ENCODE results near the gene SKP1. TPM values are rescaled to one million over a fixed set of nuclear protein-coding genes. Genes with fewer than 3 reads are reported as not detected.

The SKP1 gene
- polyA plus RNA-seq, 2 donors: 75.0 to 423 TPM

DNA sequence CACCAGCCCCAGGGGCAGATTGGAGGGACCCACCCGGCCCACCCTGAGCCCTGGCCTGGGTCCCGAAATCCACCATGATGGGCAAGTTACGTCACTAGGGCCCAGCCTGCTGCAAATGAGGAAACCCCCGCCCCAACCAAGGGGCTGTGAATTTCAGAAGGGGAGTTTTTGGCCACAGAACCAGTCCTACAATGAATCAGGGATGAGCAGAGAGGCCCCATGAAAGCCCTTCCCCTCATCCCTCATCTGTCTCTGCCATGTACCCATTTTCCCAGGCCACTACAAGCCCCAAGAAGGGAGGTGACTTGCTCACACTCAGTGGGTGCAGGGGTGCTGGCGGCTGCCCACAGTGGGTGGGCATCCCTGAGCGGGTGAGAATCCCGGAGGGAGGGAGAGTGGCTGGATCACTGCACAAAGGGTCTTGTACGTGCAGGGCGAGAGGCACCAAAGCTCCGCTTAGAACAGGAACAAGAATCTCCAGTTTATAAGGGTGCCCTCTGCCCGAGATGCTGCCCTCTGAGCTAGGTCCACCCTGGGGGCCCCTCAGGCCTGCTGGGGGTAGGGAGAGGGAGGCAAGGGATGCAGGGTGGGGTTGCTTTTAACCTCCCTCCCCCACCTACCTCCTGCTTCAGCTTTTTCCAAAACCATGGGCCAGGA is 72.6 kb downstream of the SKP1 start:
- H3K27ac ChIP-seq (ENCODE audit: low read depth in 2 of 2, low read length in 1 of 2): no peak overlapping the region
- no peak overlapping the region for H3K4me3 ChIP-seq (ENCODE audit: low read depth in 1 of 2, low read length in 2 of 2)
- no peaks in the 10 kb centered on the region for H3K4me1 ChIP-seq (ENCODE audit: control insufficient read depth in 2 of 2, insufficient read depth in 2 of 2, low read length in 1 of 2)
- no peaks in the 10 kb centered on the region for H3K36me3 ChIP-seq (ENCODE audit: control insufficient read depth in 2 of 2, insufficient read depth in 2 of 2, low read length in 1 of 2)
- no peaks in the 10 kb centered on the region for H3K27me3 ChIP-seq (ENCODE audit: control insufficient read depth in 1 of 2, insufficient read depth in 2 of 2, low read length in 2 of 2)
- 78 to 85% methylated on average over 11 of the region's 11 CpGs for WGBS, 2 donors
- H3K9me3 ChIP-seq (ENCODE audit: control insufficient read depth in 2 of 2, insufficient read depth in 1 of 2, low read depth in 1 of 2, low read length in 1 of 2): no peaks in the 10 kb centered on the region

GRCh38 chr5:134103397-134103796 is 73.4 kb downstream of the SKP1 start:
- Histone ChIP-seq H3K9me3 (ENCODE audit: control insufficient read depth in 2 of 2, insufficient read depth in 1 of 2, low read depth in 1 of 2, low read length in 1 of 2) (no peaks in the 10 kb centered on the region), H3K4me1 (ENCODE audit: control insufficient read depth in 2 of 2, insufficient read depth in 2 of 2, low read length in 1 of 2) (no peaks in the 10 kb centered on the region)
- 74 to 82% methylated on average over 9 of the region's 9 CpGs for WGBS, 2 donors

DNA sequence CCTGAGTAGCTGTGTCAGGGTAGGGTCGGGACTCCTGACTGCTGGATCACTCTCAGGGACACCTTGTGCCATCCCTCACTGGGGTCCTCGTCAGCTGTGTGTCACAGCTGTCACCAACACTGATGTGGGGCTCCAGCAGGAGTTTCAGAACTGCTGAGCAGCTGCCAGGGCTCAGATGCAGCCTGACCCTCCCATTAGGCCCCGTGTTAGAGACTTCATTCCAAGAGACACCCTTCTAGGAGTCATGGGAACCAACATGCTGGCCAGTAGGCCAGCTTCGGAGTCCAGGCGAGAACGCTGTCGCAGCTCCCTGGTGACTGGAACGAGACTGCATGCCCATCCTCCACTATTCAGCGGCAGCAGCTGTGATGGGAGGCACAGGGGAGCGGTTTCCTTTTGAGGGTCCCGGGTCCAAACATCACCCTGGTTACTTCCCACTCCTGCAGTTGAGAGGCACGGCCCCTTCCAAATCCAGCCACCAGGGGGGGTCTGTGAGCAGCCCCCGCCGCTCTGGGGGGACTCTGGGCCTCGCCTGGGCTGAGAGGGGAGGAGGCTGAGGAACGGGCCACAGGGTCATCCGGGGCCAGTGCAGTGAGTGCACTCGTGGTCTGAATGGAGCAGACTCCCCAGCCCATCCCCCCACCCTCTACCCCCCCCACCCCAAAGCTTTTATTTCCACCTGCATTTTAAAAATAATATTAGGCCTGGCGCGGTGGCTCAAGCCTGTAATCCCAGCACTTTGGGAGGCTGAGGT is 74.9 kb downstream of the SKP1 start:
- WGBS, 2 donors: 37 to 45% methylated on average over 17 to 20 of the region's 20 CpGs
- Histone ChIP-seq H3K27me3 (ENCODE audit: control insufficient read depth in 1 of 2, insufficient read depth in 2 of 2, low read length in 2 of 2) (no peaks in the 10 kb centered on the region), H3K27ac (ENCODE audit: low read depth in 2 of 2, low read length in 1 of 2) (no peak overlapping the region), H3K4me3 (ENCODE audit: low read depth in 1 of 2, low read length in 2 of 2) (no peak overlapping the region), H3K9me3 (ENCODE audit: control insufficient read depth in 2 of 2, insufficient read depth in 1 of 2, low read depth in 1 of 2, low read length in 1 of 2) (no peaks in the 10 kb centered on the region), H3K36me3 (ENCODE audit: control insufficient read depth in 2 of 2, insufficient read depth in 2 of 2, low read length in 1 of 2) (no peaks in the 10 kb centered on the region), H3K4me1 (ENCODE audit: control insufficient read depth in 2 of 2, insufficient read depth in 2 of 2, low read length in 1 of 2) (no peaks in the 10 kb centered on the region)

More at GRCh38 chr5:134103397-134103796, 73.4 kb downstream of the SKP1 start:
- no peaks in the 10 kb centered on the region for H3K27me3 ChIP-seq (ENCODE audit: control insufficient read depth in 1 of 2, insufficient read depth in 2 of 2, low read length in 2 of 2)
- H3K36me3 ChIP-seq (ENCODE audit: control insufficient read depth in 2 of 2, insufficient read depth in 2 of 2, low read length in 1 of 2): no peaks in the 10 kb centered on the region
- H3K4me3 ChIP-seq (ENCODE audit: low read depth in 1 of 2, low read length in 2 of 2): no peak overlapping the region
- H3K27ac ChIP-seq (ENCODE audit: low read depth in 2 of 2, low read length in 1 of 2): no peak overlapping the region

GRCh38 chr5:134100283-134101091 is 76.3 kb downstream of the SKP1 start:
- WGBS, 2 donors: 41 to 43% methylated on average over 10 of the region's 10 CpGs
- Histone ChIP-seq H3K27ac (ENCODE audit: low read depth in 2 of 2, low read length in 1 of 2) (no peak overlapping the region), H3K4me1 (ENCODE audit: control insufficient read depth in 2 of 2, insufficient read depth in 2 of 2, low read length in 1 of 2) (no peaks in the 10 kb centered on the region), H3K27me3 (ENCODE audit: control insufficient read depth in 1 of 2, insufficient read depth in 2 of 2, low read length in 2 of 2) (no peaks in the 10 kb centered on the region), H3K9me3 (ENCODE audit: control insufficient read depth in 2 of 2, insufficient read depth in 1 of 2, low read depth in 1 of 2, low read length in 1 of 2) (no peaks in the 10 kb centered on the region), H3K36me3 (ENCODE audit: control insufficient read depth in 2 of 2, insufficient read depth in 2 of 2, low read length in 1 of 2) (no peaks in the 10 kb centered on the region), H3K4me3 (ENCODE audit: low read depth in 1 of 2, low read length in 2 of 2) (no peak overlapping the region)

GRCh38 chr5:134099939-134100282 is 76.8 kb downstream of the SKP1 start:
- Histone ChIP-seq H3K36me3 (ENCODE audit: control insufficient read depth in 2 of 2, insufficient read depth in 2 of 2, low read length in 1 of 2) (no peaks in the 10 kb centered on the region), H3K9me3 (ENCODE audit: control insufficient read depth in 2 of 2, insufficient read depth in 1 of 2, low read depth in 1 of 2, low read length in 1 of 2) (no peaks in the 10 kb centered on the region), H3K4me3 (ENCODE audit: low read depth in 1 of 2, low read length in 2 of 2) (no peak overlapping the region), H3K4me1 (ENCODE audit: control insufficient read depth in 2 of 2, insufficient read depth in 2 of 2, low read length in 1 of 2) (no peaks in the 10 kb centered on the region), H3K27me3 (ENCODE audit: control insufficient read depth in 1 of 2, insufficient read depth in 2 of 2, low read length in 2 of 2) (no peaks in the 10 kb centered on the region), H3K27ac (ENCODE audit: low read depth in 2 of 2, low read length in 1 of 2) (no peak overlapping the region)
- WGBS, 2 donors: 84 to 90% methylated on average over 2 of the region's 2 CpGs

DNA sequence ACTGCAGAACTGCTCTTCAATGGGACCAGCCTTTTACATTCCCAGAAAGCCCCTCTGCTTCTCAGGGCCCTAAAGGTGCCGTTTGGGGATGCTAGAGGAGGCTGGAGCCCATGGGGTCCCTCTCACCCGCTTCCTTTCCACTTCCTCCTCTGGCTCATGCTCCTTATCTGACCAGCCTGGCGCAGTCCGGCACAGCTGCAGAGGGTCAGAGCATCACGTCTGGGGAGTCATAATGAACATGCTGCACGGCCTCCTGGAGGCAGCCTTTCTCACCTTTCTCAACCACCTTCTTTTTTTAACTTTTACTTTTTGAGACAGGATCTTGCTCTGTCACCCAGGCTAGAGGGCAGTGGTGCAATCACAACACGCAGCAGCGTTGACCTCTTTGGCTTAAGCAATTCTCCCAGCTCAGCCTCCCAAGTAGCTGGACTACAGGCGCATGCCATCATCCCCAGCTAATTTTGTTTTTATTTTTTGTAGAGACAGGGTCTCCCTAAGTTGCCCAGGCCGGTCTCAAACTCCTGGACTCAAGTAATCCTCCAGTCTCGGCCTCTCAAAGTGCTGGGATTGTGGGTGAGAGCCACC is 77.4 kb downstream of the SKP1 start:
- Histone ChIP-seq H3K9me3 (ENCODE audit: control insufficient read depth in 2 of 2, insufficient read depth in 1 of 2, low read depth in 1 of 2, low read length in 1 of 2) (no peaks in the 10 kb centered on the region), H3K36me3 (ENCODE audit: control insufficient read depth in 2 of 2, insufficient read depth in 2 of 2, low read length in 1 of 2) (no peaks in the 10 kb centered on the region), H3K4me1 (ENCODE audit: control insufficient read depth in 2 of 2, insufficient read depth in 2 of 2, low read length in 1 of 2) (no peaks in the 10 kb centered on the region), H3K27ac (ENCODE audit: low read depth in 2 of 2, low read length in 1 of 2) (no peak overlapping the region), H3K27me3 (ENCODE audit: control insufficient read depth in 1 of 2, insufficient read depth in 2 of 2, low read length in 2 of 2) (no peaks in the 10 kb centered on the region), H3K4me3 (ENCODE audit: low read depth in 1 of 2, low read length in 2 of 2) (no peak overlapping the region)
- WGBS, 2 donors: 78 to 90% methylated on average over 11 of the region's 11 CpGs

Other genes with a start within 250 kb of the SKP1 start
- gene C5orf15, start 208.3 kb downstream of the SKP1 start, polyA plus RNA-seq: 10 to 100 TPM in 1 of 2 donors, 1 to 10 TPM in 1; 8.3 to 14.9 TPM
- 100 to 1,000 TPM; 154 to 167 TPM for gene VDAC1, start 172.0 kb downstream of the SKP1 start, polyA plus RNA-seq
- 1 to 10 TPM; 2.4 to 2.7 TPM for gene TCF7, start 62.3 kb downstream of the SKP1 start, polyA plus RNA-seq
- gene PPP2CA, start 49.1 kb upstream of the SKP1 start, polyA plus RNA-seq: 100 to 1,000 TPM in 1 of 2 donors, 10 to 100 TPM in 1; 41.5 to 102 TPM
- under 1 TPM; 0.76 to 0.88 TPM for gene CDKL3, start 190.2 kb upstream of the SKP1 start, polyA plus RNA-seq
- gene UBE2B, start 194.6 kb upstream of the SKP1 start, polyA plus RNA-seq: 100 to 1,000 TPM in 1 of 2 donors, 10 to 100 TPM in 1; 63.2 to 107 TPM
- gene CDKN2AIPNL, start 234.9 kb upstream of the SKP1 start, polyA plus RNA-seq: 10 to 100 TPM; 13.7 to 34.6 TPM